NCI-H345 treated with DMSO at 0.1 percent for 48 hours (cell line): ENCODE measurements around the gene ANP32A.

Source experiments
- DNase-seq: peaks from one replicate; lab custom pipeline; 2025; ENCODE audit not compliant: unreplicated experiment; lab: John Stamatoyannopoulos, UW

Gene ANP32A

DNA sequence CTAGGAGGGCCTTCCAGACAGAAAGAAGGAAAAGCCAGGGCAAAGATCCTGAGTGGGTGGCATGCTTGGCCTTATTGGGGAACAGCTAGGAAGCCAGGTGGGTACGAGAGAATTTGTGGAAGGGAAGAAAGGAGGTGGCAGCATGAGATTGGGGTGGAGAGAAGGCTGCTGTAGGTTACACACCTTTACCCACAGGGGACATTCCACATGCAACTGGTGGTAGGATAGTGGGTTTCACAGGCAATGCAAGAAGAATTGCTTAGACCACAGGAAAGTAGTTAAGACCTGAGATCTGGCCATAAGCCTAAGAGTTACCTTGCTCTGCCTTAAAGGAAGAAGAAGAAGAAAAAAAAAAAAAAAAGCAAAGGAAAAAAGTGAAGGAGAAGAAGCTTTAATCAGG, 19.8 kb downstream of the ANP32A start:
- DNase-seq, result no peak

DNA sequence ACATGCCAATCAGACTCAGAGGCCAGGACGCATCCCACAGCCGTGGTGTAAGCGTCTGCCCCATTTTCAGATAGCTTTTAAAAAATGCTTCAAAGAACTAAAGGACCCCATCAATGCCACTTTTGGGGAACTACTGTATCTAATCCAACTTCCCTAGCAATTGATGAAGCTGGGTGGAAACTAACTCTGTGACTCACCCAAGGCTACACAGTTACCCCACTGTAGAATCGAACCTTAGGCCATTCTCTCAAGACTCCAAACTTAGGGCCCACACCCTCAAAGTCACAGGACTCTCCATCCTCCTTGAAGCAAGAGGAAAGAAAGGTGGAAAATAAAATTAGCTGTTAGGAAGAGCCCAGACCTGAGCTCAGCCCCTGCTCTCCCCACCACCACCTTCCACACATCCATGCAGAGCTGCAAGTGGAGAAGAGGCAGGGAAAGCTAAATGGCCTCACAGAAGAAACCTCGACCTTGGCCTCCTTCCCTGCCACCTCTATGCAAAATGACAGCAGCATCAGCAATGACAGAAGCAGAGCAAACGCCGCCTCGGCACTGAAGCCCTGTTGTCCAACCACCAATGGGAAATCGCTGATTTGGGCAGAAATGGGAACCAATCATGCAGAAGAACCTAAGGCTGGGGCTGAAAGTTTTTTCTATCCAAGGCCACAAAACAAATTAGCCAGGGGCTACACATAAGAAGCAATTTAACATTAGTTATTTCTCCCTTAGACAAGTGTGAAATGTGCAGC, 22.2 kb downstream of the ANP32A start:
- no peak for DNase-seq

DNA sequence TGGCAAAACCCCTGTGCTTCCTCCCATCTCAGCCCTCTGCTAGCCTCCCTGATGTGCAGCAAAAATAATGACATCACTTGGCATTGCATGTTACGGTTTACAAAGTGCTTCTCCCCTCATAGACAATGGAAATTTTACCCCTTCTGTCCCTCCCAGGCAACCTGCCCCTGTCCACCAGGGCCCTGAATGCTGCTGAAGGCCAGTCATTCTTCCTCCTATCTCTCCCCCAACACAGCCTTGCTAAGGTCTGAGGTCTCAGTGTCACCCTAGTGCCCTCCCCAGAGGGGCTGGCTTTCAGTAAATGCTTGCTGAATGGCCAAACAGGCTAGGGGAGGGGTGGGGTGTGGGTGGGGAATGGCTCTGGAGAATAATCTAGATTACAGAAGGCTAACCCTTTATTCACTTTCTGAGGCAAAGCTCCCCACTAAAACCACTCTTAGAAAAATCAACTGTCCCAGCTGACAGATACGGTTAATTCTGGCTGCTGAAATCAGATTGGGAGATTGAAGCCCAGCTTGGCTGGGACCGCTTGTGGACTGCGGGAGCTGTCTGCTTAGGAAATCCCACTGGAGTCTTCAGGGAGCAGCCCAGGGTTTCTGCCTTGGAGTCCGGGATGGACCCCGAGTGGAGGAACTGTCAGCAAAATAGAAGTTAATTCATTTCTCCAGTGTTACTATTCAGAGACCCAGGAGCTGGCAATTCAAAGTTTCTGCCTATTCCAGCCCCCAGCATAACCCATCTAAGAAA, 22.9 kb downstream of the ANP32A start:
- DNase-seq, result no peak

DNA sequence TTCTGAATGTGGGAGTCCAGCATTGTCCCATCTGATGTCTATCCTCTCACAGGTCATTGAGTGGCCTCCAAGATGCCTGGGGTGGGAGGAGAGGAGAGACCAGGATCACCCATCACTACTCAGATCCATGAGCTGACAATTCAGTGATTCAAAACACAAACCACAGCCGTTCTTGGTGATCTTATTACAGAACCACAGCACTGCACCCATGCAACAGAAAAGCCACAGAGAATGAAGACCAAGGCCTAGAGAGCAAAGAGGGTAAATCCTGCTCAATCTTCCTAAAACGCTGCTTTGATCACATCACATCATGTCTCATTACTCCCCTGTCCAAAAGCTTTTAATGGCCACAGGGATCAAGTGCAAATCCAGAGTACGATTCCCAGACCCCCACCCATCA, 23.5 kb downstream of the ANP32A start:
- no peak for DNase-seq

DNA sequence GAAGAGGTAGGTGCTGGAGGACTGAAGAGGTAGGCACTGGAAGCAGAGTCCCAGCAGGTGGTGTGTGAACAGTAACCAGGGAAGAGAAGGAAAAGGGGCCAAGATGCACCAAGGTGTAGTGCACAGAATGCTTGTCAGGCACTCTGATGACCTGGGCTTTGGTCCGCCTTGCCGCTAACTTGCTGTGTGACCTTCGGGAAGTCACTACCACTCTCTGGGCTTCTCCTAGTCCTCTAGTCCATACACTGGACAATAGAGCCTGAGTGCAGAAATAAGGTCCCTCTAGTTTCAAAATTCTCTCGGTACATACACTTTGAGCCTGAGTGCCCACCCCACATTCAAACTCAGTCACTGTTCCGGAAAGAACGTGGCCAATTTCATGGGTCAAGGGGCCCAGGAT, 24.1 kb downstream of the ANP32A start:
- no peak for DNase-seq

DNA sequence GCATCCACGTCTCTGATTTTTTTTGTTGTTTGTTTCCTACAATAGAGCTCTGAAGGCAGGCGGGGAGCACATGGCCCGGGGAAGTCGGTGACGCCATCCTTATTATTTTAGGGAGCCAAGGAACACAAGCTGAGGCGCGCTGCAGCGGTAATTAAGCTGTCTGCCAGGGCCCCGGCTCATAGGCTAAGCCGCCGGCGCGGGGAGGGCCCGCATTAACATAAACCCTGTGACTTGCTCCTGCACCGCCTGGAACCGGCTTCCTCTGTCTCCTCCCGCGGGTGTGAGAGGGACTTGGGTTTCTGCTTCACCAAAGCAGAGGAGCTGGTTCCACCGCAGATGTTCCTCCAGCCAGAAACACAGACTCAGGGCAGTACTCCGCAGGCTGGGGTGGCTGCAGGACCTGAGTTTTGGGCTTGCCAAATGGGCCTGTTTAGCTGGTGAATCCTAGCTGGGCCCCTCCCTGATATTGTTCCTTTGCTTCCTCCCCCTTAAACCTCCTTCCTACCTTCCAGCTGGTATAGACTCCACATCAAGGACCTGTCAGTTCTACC, 25.3 kb downstream of the ANP32A start:
- DNase-seq, result no peak

DNA sequence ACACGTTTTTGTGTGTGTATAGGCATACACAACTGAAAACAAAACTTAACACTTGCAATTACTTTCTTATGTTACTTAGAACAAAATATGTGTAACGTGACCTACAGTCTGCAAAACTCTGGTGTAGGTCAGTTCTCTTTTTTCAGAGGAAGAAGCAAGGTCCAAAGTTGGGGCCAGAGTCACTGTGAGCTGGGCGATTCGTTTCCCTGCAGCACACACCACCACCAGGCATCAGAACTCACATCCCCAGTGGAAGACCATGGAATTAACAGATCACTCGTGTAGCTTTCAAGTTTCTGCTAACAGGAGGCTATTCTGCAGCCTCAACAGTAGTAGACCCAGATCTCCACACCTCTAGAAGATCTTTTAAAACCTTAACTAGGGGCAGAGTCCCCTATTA, 25.8 kb downstream of the ANP32A start:
- DNase-seq, result no peak

DNA sequence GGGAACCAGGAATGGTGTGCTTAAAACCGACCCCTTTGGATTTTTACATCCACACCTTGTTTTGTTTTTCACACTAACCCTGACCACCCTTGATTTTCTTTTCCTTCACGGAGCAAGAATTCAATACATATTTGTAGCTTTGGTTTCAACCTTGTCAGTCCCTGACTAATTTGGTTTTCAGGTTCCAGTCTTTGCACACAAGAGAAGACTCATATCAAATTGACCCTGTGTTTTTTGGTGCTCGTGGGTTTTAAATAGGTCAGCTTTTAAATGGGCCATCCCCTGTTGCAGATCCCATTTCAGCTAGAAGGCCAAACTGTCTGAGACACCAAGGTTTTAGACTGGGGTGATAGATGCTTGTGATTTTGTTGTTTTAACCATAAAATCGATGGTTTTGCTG, 26.4 kb downstream of the ANP32A start:
- DNase-seq, result no peak

DNA sequence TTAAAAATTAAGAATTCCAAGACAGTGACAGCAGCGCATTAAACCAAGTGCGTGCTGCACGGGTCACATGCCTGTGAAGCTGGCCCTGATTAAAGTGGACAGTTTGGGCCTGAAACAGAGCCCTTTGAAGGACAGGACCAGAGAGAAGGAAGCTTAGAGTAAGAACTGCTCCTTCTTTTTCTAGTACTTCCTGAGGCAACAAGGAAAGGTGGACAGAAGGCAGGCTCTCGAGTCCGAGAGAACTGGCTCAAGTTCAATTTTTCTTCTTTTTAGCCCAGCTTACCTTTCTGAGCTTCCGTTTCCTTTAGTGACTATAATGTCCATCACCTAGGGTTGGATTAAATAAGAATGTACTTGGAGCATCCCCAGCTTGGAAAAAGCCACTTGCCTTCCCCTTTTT, 26.9 kb downstream of the ANP32A start:
- DNase-seq, result no peak

DNA sequence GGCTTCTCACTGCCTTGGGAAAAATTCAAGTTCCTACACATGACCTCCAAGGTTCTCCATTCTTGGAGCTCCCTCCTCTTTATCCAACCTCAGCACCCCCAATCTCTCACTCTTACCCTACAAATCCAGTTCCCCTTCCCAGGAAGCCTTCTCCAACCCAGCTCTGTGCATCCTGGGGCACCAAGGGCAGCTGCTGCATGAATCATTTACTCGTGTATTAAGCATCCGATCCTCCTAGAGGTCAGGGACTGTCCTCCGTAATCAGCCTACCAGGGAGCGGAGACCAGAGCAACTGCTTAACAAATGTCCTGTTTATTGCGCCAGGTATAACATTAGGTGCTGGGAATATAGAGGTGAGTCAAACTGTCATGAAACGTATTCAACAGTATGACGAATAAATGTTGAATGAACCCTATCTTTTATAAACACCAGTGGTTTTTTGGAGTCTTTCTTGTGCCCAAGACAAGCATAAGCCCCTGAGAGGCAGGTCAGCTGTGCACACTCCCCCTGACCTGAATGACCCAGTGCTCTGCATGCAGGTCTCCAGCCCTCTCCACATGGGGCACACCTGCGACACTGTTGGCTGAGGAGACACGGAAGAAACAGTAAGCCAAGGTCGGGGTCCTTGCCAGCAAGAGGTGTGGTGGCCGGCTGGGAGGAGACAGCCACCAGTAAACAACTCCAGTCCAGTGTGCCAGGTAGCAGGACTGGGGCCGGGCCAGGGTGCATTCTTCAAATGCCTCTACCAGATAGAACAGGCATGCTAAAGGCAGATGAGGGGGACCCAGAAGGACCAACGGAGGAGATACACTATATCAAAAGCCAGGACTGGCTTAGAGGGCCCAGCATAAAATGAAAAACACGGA, 27.6 kb downstream of the ANP32A start:
- no peak for DNase-seq

DNA sequence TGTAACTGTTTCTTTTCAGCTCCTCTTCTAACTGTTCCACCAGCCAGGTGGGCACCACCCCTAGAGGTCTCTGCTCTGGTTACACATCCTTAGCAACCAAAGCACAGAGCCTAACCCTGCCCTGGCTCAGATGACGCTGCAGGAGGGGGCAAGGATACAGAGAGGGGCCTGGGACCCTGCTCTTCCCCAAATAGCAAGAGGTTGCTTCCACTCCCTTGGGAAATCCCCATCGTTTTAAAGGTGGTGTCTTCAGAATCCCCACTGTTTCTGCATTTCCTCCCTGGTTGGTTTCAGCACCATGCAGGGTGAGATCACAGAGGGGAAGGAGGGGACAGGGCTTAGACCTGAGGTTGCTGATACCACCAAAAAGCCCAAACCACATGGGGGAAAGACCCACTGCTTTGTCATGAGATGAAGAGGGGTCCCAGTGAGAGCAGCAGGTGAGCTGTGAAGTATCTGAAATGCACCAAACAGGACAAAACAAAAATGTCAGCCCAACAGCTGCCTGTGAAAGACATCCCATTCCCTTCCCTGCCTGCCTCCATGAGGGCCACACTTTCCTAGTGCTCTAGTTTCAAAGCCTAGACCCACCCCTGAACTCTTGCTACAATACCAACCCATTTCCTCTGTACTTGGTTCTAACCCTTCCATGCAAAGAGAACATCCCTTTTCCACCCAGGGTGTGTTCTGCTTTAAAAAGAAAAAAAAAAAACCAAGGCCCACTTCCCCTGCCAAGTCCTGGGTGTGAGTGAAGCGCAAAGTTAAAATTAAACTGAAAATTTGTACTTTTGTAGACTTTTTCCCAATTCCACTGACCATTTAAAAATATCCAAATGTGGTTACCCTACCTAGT, 29.0 kb downstream of the ANP32A start:
- no peak for DNase-seq

DNA sequence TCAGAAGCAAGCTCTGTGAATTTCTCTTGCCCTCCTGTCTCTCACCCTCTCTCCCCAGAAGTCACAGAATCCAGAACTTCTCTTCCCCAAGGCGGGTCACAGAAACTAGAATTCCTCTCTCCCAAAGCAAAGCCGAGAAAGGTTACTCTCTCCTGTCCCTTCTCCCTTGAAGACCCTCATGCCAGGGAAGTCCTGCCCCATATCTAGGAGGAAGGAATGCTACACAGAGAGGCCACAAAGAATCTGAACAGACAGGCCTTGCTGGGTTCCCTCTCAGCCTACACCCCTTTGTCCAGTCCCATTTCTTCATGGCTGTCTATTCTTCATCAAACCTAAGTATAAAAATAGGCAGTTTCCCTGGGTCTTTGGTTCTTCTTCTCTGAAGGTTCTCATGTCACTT, 29.8 kb downstream of the ANP32A start:
- DNase-seq, result no peak

DNA sequence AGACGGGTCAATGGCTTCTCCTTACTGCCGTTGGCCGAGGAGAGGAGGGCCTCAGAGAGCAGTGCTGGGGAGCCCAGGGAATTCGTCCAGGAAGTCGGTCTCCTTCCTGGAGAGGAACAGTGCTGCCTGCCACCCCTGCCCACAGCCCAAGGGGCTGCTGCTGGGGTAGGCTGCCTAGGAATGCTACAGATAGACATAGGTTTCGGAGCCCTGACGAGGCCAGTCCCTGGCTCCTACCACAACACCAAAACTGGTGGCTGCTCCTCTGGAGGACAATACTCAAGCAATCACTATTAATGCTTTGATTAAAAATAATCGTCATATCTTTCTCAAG, 30.5 kb downstream of the ANP32A start:
- no peak for DNase-seq

DNA sequence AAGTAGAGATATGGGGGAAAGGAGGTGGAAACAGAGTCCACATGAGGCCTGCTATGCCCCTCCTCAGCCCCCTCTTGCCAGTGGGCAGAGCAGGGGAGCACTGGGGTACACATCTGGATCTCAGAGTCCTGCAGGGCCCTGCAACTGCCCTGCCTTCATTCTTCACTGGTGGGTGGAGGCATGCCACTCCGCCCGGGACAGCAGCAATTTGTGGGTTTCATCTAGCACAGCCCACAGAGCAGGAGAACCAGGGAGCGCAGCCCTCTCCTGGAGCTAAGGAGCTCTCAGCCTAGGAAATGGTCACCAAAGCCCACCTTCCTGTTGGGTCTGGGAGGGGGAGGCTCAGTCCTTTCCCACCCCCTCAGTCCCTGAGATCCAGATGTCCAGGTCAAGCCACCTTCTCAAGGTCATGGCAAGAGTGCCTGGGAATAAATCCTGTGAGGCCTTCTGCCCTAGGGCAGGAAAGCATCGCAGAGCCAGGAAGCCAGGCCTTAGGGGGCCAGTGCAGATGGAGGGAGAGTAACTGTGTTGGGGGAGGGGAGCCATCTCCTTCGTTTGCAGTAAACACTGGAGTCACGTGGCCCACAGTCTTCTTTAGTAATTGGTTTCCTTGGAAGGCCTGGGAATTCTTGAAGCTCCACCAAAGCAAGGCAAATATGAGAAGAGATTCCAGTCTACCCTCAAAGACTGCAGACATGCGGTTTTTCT, 31.0 kb downstream of the ANP32A start:
- no peak for DNase-seq

DNA sequence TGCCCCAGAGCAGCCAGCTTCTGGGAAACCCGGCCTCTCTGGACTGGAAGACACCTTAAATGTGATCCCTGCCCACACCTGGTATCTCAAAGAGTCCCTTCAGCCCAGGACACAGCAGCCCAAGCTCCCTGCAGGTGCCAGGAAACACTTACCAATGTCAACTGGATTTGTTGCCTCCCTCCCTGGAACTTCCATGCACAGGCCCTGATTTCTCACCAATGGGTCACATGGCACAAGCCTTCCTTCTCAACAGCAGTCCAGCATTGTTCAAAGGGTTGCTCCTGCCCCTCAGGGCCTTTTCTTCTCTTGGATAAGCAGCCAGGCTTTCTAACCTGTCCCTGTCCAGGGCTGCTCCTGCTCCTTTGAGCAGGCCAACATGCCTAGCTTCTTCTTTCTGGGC, 31.6 kb downstream of the ANP32A start:
- no peak for DNase-seq

DNA sequence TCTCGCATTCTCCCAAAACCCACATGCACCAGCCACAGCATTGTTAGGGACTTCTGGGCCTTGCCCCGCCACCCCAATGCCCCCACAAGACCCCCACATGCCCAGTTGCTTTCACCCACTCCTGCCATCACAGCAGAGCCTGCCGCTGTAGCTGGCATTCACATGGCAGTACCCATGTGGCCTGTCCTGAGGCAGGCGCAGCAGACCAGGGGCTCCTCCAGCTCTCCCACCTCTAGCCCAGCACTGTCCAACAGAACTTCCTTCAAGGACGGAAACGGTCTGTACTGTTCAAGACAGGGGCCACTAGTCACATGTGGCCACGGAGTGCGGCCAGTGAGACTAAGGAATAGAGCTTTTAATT, 32.5 kb downstream of the ANP32A start:
- DNase-seq, result no peak

DNA sequence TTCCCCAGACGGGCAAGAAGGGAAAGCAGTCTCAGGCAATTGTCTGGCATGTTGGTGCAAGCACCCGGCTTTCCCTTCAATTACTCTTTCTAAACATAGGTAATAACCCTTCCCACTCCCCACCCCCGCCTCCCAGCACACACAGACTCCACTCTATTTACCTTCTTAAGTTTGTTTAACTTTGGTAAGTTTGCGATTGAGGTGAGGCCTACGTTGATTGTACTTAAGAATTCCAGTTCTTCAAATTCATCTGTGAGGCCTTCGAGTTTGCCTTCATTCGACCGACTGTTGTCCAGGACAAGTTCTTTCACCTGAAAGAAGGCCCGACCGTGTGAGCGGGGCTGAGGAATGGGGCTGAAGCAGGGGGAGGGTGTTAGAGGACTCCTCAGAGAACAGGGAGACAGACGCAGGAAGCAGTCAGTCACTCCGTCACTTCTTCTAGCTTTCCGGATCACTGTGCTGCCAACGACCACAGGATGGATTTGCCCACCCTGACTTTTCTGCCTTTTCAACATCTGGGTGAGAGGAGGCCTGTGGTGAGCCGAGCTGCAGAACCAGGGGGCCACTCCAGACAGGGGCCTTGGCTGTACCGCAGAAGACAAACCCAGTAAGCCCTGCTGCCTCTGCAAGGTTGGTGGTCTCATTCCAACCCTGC, 33.0 kb downstream of the ANP32A start:
- DNase-seq, result no peak

DNA sequence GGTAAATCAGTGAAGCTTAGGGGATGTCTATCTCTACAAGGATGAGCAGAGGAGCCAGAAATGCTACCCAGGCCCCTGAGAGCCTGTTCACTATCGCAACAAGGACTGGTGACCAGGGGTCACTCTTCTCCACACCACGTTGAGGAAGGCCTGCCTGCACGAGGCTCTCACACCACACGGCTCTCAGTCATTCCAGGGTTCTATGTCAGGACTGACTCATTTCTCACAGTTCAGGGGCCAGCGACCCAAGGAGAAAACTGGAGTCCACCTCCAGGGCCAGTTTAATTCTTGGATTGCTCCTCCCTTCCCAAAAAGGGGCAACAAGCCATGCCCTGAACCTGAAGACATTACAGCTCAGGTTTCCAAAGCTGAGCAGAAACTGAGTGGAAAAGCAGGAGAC, 33.9 kb downstream of the ANP32A start:
- no peak for DNase-seq

DNA sequence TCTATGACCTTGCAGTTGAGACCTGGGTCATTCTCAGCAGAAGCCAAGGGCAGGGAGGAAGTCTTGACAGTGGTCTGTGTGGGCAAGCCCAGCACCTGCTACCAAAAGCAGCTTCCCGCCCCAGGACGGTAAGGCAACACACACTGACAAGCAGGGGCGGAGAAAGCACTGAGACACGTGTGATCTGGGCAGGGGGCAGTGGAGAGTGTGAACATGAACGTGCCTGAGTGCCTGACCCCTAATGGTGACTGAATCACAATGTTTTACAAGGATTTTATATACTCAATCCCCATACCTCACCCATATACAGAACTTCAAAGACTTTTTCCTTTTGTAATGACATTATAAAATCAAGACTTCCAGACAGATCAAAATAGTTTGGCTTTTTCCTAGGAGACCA, 35.2 kb downstream of the ANP32A start:
- no peak for DNase-seq

DNA sequence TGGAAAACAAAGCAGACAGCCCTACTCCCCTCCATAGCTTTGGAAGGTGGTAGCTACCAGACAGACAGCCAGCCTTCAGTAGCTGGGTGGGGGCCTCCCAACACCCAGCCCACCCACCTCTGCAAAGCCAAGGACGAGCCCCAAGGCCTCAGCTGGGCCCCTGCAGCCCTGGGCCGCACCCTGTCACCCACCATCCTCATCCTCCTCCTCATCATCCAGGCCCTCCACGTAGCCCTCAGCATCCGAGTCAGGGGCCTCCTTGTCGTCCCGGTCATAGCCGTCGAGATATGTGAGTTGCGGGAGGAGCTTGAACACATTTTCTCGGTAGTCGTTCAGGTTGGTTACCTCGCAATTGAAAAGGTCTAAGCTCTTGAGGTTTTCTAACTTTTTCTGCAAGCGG, 36.5 kb downstream of the ANP32A start:
- DNase-seq, result no peak
